Epithelial cell of proximal tubule (primary cell): ENCODE data around the gene RASSF5. TPM values are rescaled to one million over a fixed set of nuclear protein-coding genes. Genes with fewer than 3 reads are reported as not detected.

Source experiments
- DNase-seq: peaks from one replicate; pipeline ENCODE4 v3.0.0-alpha.2; 2011; ENCODE audit warnings: low read depth
- H3K4me3 ChIP-seq: 2 replicates; pipeline ENCODE4 v1.5.1; 2011; ENCODE audit warnings: low read depth, mild to moderate bottlenecking, low read length
- total RNA-seq: library from RNA; depleted of rRNA; stranded (reverse); fragments of >200 nt; gene quantifications from 2 replicates; pipeline ENCODE4 v1.2.3, GENCODE V29; 2015
- TF ChIP-seq, protein P1 (sequence below): conservative IDR thresholded peaks from 2 replicates; pipeline ENCODE4 v1.5.1; 2012; ENCODE audit warnings: low read depth, mild to moderate bottlenecking, low read length

The RASSF5 gene
- total RNA-seq, 1 donor from 2014 or later: 4.7 TPM

DNA sequence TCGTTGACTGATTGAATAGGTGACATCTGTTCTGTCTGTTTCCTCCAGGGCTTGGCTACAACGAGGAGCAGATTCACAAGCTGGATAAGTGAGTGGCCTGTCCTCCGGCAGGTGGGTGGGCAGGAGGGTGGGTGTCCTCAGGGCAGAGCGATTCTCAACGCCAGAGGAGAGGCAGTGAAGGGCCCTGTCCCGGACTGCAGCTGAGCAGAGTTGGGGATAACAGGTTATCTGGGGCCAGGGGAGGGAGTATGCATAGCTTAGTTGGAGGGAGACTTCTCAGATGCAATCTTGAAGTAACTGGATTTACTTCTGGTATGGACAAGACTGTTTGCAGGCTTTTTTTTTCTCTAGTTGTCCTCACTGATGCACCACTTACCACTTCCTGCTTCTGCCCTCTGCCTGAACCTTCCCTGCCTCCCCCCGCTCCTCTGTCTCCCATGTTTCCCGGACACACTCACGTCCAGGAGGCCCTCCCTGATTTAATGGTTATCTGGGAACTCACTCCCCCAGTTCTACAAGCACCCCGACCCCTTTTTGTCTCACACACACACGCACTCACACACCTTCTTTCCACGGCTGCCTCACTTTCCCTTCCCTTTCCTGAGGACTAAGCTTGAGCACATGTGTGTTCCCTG, 16.4 kb upstream of the RASSF5 start:
- no peak for DNase-seq
- no peak overlapping the region for H3K4me3 ChIP-seq
- TF ChIP-seq, protein P1, sequence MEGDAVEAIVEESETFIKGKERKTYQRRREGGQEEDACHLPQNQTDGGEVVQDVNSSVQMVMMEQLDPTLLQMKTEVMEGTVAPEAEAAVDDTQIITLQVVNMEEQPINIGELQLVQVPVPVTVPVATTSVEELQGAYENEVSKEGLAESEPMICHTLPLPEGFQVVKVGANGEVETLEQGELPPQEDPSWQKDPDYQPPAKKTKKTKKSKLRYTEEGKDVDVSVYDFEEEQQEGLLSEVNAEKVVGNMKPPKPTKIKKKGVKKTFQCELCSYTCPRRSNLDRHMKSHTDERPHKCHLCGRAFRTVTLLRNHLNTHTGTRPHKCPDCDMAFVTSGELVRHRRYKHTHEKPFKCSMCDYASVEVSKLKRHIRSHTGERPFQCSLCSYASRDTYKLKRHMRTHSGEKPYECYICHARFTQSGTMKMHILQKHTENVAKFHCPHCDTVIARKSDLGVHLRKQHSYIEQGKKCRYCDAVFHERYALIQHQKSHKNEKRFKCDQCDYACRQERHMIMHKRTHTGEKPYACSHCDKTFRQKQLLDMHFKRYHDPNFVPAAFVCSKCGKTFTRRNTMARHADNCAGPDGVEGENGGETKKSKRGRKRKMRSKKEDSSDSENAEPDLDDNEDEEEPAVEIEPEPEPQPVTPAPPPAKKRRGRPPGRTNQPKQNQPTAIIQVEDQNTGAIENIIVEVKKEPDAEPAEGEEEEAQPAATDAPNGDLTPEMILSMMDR: no peak

DNA sequence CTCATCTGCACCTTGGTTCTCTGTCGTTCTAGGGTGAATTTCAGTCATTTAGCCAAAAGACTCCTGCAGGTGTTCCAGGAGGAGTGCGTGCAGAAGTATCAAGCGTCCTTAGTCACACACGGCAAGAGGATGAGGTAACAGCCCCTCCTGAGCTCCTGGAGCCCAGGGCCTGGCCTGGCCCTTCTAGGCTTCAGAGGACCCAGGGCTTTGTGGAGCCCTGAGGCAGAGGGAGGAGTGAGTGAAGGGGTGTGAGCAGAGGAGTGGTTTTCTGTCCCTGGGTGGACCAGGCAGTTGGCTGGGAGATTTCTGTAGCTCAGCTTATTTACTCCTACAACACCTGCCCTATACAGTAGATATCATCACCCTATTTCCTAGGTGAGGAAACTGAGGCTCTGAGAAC, 15.7 kb upstream of the RASSF5 start:
- TF ChIP-seq, protein P1: no peak
- no peak for DNase-seq

DNA sequence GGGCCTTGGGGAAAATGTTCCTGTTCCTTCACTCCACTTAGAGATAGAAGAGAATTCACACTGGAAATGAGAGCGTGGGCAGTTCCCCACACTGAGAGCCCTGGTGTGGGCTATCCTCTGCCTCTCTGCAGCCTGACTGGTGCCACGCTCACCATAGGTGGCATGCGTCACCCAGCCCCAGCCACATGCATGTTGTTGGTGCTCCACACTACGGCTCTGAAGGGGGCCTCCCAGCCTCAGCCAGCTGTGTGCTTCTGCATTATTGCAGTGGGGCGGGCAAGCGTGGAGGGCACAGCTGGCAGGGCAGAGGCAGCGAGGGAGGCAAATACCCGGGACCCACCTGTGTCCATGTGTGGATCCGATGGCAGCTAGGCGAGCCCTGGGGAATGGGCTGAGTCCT, 14.7 kb upstream of the RASSF5 start:
- no peak overlapping the region for H3K4me3 ChIP-seq
- TF ChIP-seq, protein P1: no peak
- DNase-seq: no peak

More for the DNA sequence above, 15.7 kb upstream of the RASSF5 start:
- no peak overlapping the region for H3K4me3 ChIP-seq

DNA sequence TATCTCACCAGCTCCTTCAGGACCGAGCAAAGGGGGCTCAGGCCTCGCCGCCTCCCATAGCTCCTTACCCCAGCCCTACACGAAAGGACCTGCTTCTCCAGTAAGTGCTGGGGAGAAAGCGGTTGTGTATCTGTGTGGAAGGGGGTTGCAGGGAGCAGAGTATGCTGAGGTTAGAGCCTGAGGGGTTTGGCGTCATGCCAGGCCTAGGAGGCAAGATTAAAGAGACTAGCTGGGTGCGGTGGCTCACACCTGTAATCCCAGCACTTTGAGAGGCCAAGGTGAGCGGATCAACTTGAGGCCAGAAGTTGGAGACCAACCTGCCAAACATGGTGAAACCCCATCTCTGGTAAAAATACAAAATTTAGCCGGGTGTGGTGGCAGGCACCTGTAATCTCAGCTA, 14.1 kb upstream of the RASSF5 start:
- TF ChIP-seq, protein P1: no peak

DNA sequence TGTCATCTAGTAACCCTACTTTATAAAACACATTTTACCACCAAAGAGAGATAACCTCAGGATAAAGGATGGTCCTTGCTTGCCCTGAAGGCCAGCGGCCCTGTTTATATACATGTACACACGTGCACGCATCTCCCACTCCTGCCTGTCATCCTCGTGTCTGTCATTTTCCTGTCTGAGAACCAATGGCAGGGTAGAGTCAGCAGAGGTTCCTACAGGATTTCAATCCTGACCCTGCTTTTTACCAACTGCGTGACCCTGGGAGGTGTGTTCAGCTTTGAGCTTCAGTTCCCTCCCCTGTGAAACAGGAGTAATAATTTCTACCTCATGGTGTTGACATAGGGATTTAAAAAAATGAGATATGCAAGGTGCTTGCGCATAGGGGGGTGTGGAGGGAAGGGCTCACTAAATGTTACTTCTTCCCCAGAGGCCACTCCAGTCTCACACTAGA, 12.3 kb upstream of the RASSF5 start:
- H3K4me3 ChIP-seq: no peak overlapping the region
- TF ChIP-seq, protein P1: no peak
- DNase-seq: no peak

More for the DNA sequence above, 14.1 kb upstream of the RASSF5 start:
- DNase-seq: no peak
- no peak overlapping the region for H3K4me3 ChIP-seq

DNA sequence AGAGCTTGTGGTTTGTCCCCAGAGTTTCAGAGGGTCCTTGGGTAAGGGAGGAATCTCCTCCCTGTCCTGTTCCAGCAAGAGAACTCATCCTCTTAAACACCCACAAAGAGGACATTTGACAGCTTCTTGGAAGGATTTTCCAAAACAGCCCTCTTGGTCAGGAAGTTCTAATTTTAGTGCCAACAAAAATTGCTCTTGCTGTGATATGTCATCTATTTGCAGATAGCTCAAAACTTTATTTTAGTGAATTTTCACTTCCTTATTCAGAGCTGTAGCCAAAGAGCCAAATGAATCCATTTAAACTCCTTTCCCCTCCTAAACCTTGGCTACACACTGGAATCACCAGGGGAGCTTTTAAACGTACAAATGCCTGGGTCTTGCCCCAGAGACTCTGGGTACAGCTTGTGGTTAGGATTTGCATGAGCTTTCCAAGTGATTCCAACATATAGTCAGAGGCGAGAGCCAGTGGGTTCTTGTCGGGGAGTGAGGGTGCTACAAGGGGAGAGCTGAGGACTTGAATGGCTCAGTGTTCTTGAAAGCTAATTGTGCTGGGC, 11.8 kb upstream of the RASSF5 start:
- TF ChIP-seq, protein P1: no peak
- DNase-seq: no peak

DNA sequence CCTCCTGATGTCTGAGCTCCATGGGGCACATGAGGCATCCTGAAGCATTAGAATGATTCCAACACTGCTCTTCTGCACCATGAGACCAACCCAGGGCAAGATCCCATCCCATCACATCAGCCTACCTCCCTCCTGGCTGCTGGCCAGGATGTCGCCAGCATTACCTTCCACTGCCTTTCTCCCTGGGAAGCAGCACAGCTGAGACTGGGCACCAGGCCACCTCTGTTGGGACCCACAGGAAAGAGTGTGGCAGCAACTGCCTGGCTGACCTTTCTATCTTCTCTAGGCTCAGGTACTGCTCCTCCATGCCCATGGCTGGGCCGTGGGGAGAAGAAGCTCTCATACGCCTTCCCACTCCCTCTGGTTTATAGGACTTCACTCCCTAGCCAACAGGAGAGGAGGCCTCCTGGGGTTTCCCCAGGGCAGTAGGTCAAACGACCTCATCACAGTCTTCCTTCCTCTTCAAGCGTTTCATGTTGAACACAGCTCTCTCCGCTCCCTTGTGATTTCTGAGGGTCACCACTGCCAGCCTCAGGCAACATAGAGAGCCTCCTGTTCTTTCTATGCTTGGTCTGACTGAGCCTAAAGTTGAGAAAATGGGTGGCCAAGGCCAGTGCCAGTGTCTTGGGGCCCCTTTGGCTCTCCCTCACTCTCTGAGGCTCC, 11.1 kb upstream of the RASSF5 start:
- TF ChIP-seq, protein P1: no peak
- H3K4me3 ChIP-seq: no peak overlapping the region
- no peak for DNase-seq

More for the DNA sequence above, 11.8 kb upstream of the RASSF5 start:
- no peak overlapping the region for H3K4me3 ChIP-seq
